GM12878 (cell line): ENCODE results near the gene TINCR.

Experiments used
- CBX3 ChIP-seq: fragments of 200-600 bp; sonication (generic); IDR thresholded peaks from 2 replicates; pipeline ENCODE4 v1.6.1; 2016; ENCODE audit warnings: low read depth, borderline replicate concordance
- GABPA ChIP-seq: IDR thresholded peaks from 2 replicates; pipeline ENCODE4 v1.6.1; 2014; ENCODE audit warnings: antibody characterized with exemption, low read depth, mild to moderate bottlenecking, inconsistent platforms
- NFYB ChIP-seq: IDR thresholded peaks from 2 replicates; pipeline ENCODE4 v1.6.1; 2011; ENCODE audit warnings: low read depth, mild to moderate bottlenecking, low read length, improper control_type of control experiment, moderate library complexity; ENCODE audit not compliant: insufficient read depth
- NRF1 ChIP-seq: conservative IDR thresholded peaks from 2 replicates; pipeline ENCODE4 v1.6.1; 2011; ENCODE audit warnings: mild to moderate bottlenecking, low read depth, low read length, improper control_type of control experiment
- POLR2A ChIP-seq: IDR thresholded peaks from 2 replicates; pipeline ENCODE4 v1.6.1; 2011; ENCODE audit warnings: low read depth, mild to moderate bottlenecking, low read length
- SIN3A ChIP-seq: IDR thresholded peaks from 2 replicates; pipeline ENCODE4 v1.6.1; 2012; ENCODE audit warnings: low read depth, low read length, improper control_type of control experiment
- SMC3 ChIP-seq: IDR thresholded peaks from 2 replicates; pipeline ENCODE4 v1.6.1; 2011; ENCODE audit warnings: low read length, improper control_type of control experiment, borderline replicate concordance
- YY1 ChIP-seq: IDR thresholded peaks from 2 replicates; pipeline ENCODE4 v1.6.1; 2011; ENCODE audit warnings: low read depth, mild to moderate bottlenecking, low read length
- TF ChIP-seq, protein P1 (sequence below), 3 experiments: IDR thresholded peaks in 2 of 3; conservative IDR thresholded peaks in 1 of 3; 2 replicates each; pipeline ENCODE4 v1.5.1; 2011; ENCODE audit warnings: low read depth in 3 of 3, low read length in 3 of 3, mild to moderate bottlenecking in 3 of 3, control low read depth in 2 of 3, moderate library complexity in 2 of 3, inconsistent platforms in 1 of 3, mixed read lengths in 1 of 3; ENCODE audit not compliant: control insufficient read depth in 2 of 3, insufficient read depth in 1 of 3; ENCODE audit errors: extremely low read depth in 1 of 3

- TF ChIP-seq, protein P1, sequence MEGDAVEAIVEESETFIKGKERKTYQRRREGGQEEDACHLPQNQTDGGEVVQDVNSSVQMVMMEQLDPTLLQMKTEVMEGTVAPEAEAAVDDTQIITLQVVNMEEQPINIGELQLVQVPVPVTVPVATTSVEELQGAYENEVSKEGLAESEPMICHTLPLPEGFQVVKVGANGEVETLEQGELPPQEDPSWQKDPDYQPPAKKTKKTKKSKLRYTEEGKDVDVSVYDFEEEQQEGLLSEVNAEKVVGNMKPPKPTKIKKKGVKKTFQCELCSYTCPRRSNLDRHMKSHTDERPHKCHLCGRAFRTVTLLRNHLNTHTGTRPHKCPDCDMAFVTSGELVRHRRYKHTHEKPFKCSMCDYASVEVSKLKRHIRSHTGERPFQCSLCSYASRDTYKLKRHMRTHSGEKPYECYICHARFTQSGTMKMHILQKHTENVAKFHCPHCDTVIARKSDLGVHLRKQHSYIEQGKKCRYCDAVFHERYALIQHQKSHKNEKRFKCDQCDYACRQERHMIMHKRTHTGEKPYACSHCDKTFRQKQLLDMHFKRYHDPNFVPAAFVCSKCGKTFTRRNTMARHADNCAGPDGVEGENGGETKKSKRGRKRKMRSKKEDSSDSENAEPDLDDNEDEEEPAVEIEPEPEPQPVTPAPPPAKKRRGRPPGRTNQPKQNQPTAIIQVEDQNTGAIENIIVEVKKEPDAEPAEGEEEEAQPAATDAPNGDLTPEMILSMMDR (IDR thresholded peaks at IDR 0.05 in 2 of 3, conservative IDR thresholded peaks at IDR 0.05 in 1 of 3; ENCODE audit: control insufficient read depth in 2 of 3, extremely low read depth in 1 of 3, insufficient read depth in 1 of 3, low read depth in 3 of 3, low read length in 3 of 3), result no peak
- TF ChIP-seq YY1 (no peak), SIN3A (no peak), SMC3 (no peak), GABPA (no peak), POLR2A (no peak), NRF1 (no peak), NFYB (no peak), CBX3 (no peak)
These were observed 53.8 kb downstream of the TINCR start for GRCh38 chr19:5514001-5514400.
